ENCODE measurements around the gene MPEG1. TPM values are rescaled to one million over a fixed set of nuclear protein-coding genes. Genes with fewer than 3 reads are reported as not detected.
A peak's percentile ranks its signal among the peaks of the same experiment; 100 is the strongest.

The MPEG1 gene
- total and polyA plus RNA-seq, 12 donors = 2.9 to 45.9 (median 5.9) TPM

GRCh38 chr11:59201353-59201752 lies 11.4 kb downstream of the MPEG1 start:
- intact Hi-C loops (cut with DNase I) = loop anchor here in 1 of 10 donors (10.0 kb wide), 1 partner anchor 83 kb away; no protein-coding TSS in a partner anchor

GRCh38 chr11:59200423-59200746 lies 12.3 kb downstream of the MPEG1 start:
- no peak for DNase-seq
- WGBS, 2 donors = 27 to 34% methylated on average over 4 of the region's 4 CpGs

More at GRCh38 chr11:59201353-59201752, 11.4 kb downstream of the MPEG1 start:
- TF ChIP-seq CTCF (IDR thresholded peaks at IDR 0.05) = no peak
- Histone ChIP-seq H3K4me1 (peaks cover 0 to 30% (median 12%) of the 10 kb centered on the region in 9 donors), H3K4me3 (no peak overlapping the region), H3K27me3 (no peaks in the 10 kb centered on the region), H3K36me3 (peaks cover 0 to 70% (median 2%) of the 10 kb centered on the region in 9 donors), H3K9me3 (no peaks in the 10 kb centered on the region), H3K27ac (no peak overlapping the region)
- 96 to 100% methylated on average over 3 of the region's 3 CpGs for WGBS, 2 donors
- ATAC-seq = no peak
- DNase-seq = no peak

GRCh38 chr11:59199546-59200422 lies 12.9 kb downstream of the MPEG1 start:
- Histone ChIP-seq H3K36me3 (peaks cover 0 to 73% (median 6%) of the 10 kb centered on the region in 9 donors), H3K27ac (no peak overlapping the region), H3K4me1 (peaks cover 0 to 32% (median 12%) of the 10 kb centered on the region in 9 donors), H3K27me3 (no peaks in the 10 kb centered on the region), H3K9me3 (no peaks in the 10 kb centered on the region), H3K4me3 (no peak overlapping the region)
- intact Hi-C loops (cut with DNase I) = loop anchor here in 1 of 10 donors (10.0 kb wide), 1 partner anchor 85 kb away; no protein-coding TSS in a partner anchor
- ATAC-seq (peak in 1 of 8 donors; percentile 27), DNase-seq (no peak)
- no peak for TF ChIP-seq CTCF (IDR thresholded peaks at IDR 0.05)
- WGBS, 2 donors = 82% methylated on average over 14 of the region's 14 CpGs

More at GRCh38 chr11:59200423-59200746, 12.3 kb downstream of the MPEG1 start:
- Histone ChIP-seq H3K27ac (no peak overlapping the region), H3K9me3 (no peaks in the 10 kb centered on the region), H3K27me3 (no peaks in the 10 kb centered on the region), H3K4me3 (no peak overlapping the region), H3K36me3 (peaks cover 0 to 73% (median 6%) of the 10 kb centered on the region in 9 donors), H3K4me1 (peaks cover 0 to 34% (median 12%) of the 10 kb centered on the region in 9 donors)
- intact Hi-C loops (cut with DNase I) = loop anchor here in 1 of 10 donors (10.0 kb wide), 1 partner anchor 84 kb away; no protein-coding TSS in a partner anchor
- peak in 3 of 8 donors; percentile 36 to 46 (median 44) for ATAC-seq
- no peak for TF ChIP-seq CTCF (IDR thresholded peaks at IDR 0.05)

- TF ChIP-seq CTCF (IDR thresholded peaks at IDR 0.05) = no peak
- H3K4me3 ChIP-seq = no peak overlapping the region
- H3K9me3 ChIP-seq = no peaks in the 10 kb centered on the region
- ATAC-seq = no peak
- H3K4me1 ChIP-seq = peaks cover 0 to 30% (median 12%) of the 10 kb centered on the region in 9 donors
- H3K27me3 ChIP-seq = no peaks in the 10 kb centered on the region
- H3K36me3 ChIP-seq = peaks cover 0 to 73% (median 6%) of the 10 kb centered on the region in 9 donors
- no peak overlapping the region for H3K27ac ChIP-seq
- 95 to 99% methylated on average over 2 of the region's 2 CpGs for WGBS, 2 donors
- intact Hi-C loops (cut with DNase I) = no loop called here
- no peak for DNase-seq
These were observed 14.0 kb downstream of the MPEG1 start for GRCh38 chr11:59198726-59199125.

Data from heart right ventricle (tissue), 16 donors.